Measurements from ENCODE around the gene TMEM213.
"Not testable (repeated sequence)": the region's sequence is repeated elsewhere in the genome, so short reads cannot be mapped to it uniquely, and the experiment has no call there.

Gene TMEM213

GRCh38 chr7:138797715-138798320, at the start of gene TMEM213, which contains the start of gene ATP6V0A4:
Gene TMEM213, plus strand, starts transcription at chr7:138797994. Its CDS starts 111 bp downstream, at chr7:138798105.
Gene ATP6V0A4, minus strand, starts transcription at chr7:138798196. Its CDS starts 26,949 bp downstream, at chr7:138771247.
- DNase-seq = peak; percentile 47

DNA sequence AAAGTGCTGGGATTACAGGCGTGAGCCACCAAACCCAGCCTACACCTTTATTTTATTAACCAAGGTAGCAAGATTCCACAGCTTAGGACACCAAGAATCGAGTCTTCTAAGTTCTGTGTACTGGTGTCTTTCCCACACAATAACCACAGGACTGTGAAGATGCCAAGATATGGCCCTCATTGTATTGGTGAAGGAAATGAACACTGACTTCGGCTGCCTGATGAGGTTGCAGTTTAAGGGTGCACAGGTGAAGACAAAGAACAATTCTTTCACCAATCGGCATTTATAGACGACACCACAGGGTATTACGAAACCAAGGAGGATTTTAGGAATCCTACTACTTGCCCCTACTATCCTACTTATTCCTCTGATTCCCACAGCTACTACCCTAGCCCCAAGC, 49.1 kb upstream of the TMEM213 start:
- no peak for DNase-seq

GRCh38 chr7:138749960-138750359, 47.8 kb upstream of the TMEM213 start:
- no peak for DNase-seq

DNA sequence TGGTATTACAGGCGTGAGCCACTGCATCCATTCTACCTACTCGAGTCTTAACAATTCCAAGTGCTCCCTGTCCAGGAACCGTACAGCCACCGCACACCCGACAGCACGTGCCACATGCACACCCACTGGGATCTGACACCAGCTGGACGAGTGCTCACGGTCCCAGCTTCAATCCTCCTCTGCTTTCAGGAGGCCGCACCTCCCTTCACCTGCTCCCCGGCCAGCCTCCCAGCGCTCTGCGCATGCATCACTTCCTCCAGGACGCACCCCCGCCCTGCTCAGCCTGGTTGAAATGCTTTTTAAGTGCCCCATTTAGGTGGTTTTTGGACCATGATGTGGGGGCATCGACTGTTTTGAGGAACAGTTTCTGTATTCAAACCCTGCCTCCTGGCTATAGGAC, 47.3 kb upstream of the TMEM213 start:
- DNase-seq = no peak

GRCh38 chr7:138750901-138751464, 46.8 kb upstream of the TMEM213 start:
- no peak for DNase-seq

GRCh38 chr7:138752518-138753149, 45.2 kb upstream of the TMEM213 start:
- DNase-seq = no peak

GRCh38 chr7:138753150-138753518, 44.7 kb upstream of the TMEM213 start:
- DNase-seq = no peak

DNA sequence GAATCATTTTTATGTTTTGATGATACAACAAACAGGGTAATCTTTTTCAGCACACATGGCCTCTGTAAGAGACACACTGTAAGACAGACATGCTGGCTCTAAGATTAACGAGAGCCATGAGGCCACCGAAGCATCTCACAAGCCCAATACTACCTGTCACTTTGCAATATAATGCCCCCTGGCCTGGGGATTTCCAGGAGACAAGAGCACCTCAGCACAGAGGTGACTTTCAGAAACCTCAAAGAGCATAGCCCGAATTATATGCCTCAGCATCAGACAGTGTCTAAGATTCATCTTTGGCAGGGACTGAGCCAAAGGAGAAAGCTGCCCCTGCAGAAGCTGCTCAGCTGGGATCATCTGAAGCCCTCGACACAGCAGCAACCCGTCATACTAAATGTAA, 44.2 kb upstream of the TMEM213 start:
- no peak for DNase-seq

- DNase-seq = no peak
Observed at GRCh38 chr7:138755331-138755747, 42.5 kb upstream of the TMEM213 start.

DNA sequence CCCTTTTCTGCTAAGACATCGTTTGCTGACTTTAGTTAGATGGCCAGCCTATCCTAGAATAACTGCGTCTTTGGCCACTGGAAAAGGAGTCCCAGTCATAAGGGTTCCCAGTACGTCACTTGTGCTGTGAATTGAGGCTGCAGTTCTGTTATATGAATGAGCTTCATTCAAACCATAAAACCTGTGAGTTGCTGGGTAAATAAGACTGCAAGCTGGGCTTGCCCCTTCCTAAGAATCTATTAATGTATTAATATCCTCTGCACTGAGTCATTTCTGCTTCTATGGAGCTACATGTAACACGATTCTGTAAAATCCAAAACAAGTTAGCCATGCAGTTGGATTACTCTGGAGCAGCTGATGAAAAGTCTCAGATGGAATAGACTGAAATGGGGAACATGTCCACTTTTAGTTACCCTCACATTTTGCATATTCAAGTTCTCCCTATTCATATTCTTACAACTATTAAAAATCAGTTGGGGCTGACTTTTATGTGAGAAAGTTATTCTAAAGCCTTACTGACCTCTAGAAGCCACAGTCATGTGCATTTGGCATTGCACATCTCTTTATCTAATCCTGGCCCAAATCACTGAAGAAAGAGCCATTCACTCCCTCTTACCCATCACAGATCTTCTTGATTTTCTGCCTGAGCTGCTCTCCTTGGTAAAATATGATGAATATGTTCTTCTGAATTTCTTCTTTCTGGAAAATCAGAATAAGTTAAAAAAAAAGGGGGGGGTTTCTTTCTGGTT, 41.8 kb upstream of the TMEM213 start:
- no peak for DNase-seq

GRCh38 chr7:138756591-138757242, 41.1 kb upstream of the TMEM213 start:
- DNase-seq = no peak

GRCh38 chr7:138768241-138768640, 29.6 kb upstream of the TMEM213 start:
- DNase-seq = no peak

- no peak for DNase-seq
Observed at GRCh38 chr7:138770904-138771303, 26.9 kb upstream of the TMEM213 start.

DNA sequence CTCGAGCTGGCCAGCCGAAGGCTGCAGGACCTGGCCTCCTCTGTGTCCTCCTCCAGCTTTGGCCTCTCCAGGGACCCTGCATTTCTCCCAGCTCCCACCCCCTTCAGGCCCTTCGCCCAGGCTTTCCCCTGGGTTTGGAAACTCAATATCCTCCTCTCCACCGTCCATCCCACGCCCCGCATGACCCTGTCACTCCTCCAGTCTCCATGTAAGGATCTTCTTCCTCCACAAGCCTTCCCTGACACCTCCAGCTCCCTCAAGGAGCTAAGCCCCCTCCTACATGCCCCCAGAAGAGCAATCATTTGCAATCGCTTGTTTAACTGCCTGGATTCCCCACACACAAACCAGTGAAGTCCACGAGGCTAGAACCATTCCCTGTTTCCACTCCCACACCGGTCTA, 24.6 kb upstream of the TMEM213 start:
- no peak for DNase-seq

GRCh38 chr7:138773817-138774216, 24.0 kb upstream of the TMEM213 start:
- no peak for DNase-seq

- DNase-seq = peak; percentile 75
Observed at GRCh38 chr7:138776166-138776833, 21.5 kb upstream of the TMEM213 start.

DNA sequence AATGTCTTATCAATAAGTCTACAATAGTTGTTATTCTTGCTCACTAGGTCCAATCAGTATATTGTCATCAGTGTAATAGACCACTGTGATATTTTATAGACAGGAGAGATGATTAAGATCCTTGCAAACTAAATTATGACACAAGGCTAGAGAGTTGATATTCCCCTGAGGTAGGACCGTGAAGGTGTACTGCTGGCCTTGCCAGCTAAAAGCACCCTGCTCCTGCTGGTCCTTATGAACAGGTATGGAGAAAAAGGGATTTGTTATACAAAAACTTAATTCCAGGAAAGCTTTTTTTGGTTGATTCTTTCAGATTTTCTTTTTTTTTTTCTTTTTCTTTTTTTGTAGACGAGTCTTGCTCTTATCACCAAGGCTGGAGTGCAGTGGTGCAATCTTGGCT, 16.8 kb upstream of the TMEM213 start:
- DNase-seq = no peak

GRCh38 chr7:138784692-138785091, 13.1 kb upstream of the TMEM213 start:
- DNase-seq = no peak

GRCh38 chr7:138785587-138786437, 12.0 kb upstream of the TMEM213 start:
- no peak for DNase-seq

- DNase-seq = no peak
Observed at GRCh38 chr7:138796038-138796615, 1.7 kb upstream of the TMEM213 start.

DNA sequence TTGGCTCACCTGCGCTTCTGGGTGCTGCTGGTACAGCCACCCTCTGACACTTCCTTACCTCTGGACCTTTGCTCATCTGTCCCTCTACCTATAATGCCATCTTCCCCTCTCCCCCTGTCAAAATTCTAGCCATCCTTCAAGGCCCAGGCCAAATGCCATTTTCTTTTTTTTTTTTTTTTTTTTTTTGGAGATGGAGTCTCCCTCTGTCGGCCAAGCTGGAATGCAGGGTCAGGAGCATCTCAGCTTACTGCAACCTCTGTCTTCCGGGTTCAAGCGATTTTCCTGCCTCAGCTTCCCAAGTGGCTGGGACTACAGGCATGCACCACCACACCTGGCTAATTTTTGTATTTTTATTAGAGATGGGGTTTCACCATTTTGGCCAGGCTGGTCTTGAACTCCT, 748 bp upstream of the TMEM213 start:
- DNase-seq = not testable (repeated sequence)

Measured in NCI-H146 (cell line).